ENCODE measurements around the gene TMEM248. TPM values are rescaled to one million over a fixed set of nuclear protein-coding genes. Genes with fewer than 3 reads are reported as not detected.

TMEM248 gene
- total and polyA plus RNA-seq, 2 of the 13 experiments (the other 11 are each of a cell fraction or from before 2014, with no cell fraction given) = 54.3 to 109 TPM

DNA sequence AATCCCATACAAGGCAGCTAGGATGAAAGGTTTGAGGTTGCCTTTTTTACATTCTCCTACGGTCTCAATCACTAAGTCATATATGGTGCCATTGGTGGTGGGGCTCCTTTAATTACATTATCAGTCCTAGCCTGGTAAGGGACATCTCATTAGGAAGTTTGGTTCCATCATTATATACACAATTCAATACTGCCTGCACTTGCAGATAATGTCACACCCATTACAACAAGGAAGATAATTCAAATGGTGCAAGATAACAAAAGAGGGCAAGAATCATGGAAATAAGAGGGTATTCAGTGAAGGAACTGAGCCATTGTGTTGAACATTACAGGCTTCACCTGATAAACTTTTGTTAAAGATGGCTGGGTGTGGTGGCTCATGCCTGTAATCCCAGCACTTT is 1.7 kb upstream of the TMEM248 start:
- DNase-seq (ENCODE audit: low spot score) (no peak), ATAC-seq (no peak), FAIRE-seq (no peak)
- Histone ChIP-seq H3K36me3 (replicated peaks in 1 of 2; ENCODE audit: control insufficient read depth in 1 of 2, insufficient read depth in 2 of 2, low read length in 2 of 2) (no peaks in the 10 kb centered on the region; a peak in 1 of 5 replicates), H3K4me1 (ENCODE audit: insufficient read depth, low read length) (peaks cover 35% of the 10 kb centered on the region), H3K9me3 (ENCODE audit: low read length) (no peaks in the 10 kb centered on the region), H4K20me1 (ENCODE audit: insufficient read depth, low read length) (no peaks in the 10 kb centered on the region), H3K27ac (ENCODE audit: extremely low read length, insufficient read depth, low read length) (no peak overlapping the region), H3K79me2 (ENCODE audit: insufficient read depth, low read length) (peaks cover 30% of the 10 kb centered on the region), H3K4me2 (ENCODE audit: low read depth, low read length) (no peak overlapping the region), H3K9ac (ENCODE audit: insufficient read depth, low read depth, low read length) (no peak overlapping the region), H2AFZ (ENCODE audit: low read length) (no peak overlapping the region), H3K4me3 (replicated peaks in 1 of 3; ENCODE audit: insufficient read depth in 1 of 3, low read depth in 2 of 3, low read length in 3 of 3) (no peak overlapping the region), H3K27me3 (ENCODE audit: control insufficient read depth in 1 of 2, insufficient read depth in 2 of 2, low read length in 2 of 2) (no peaks in the 10 kb centered on the region; a peak in 1 of 5 replicates)
- in situ Hi-C loops (cut with HindIII; ENCODE audit: extremely low pct_ligation_motif_present, low pct_unique_long_range_greater_than_20kb) = no loop called here
- no TSS peak for BruUV-seq (replicated peaks)
- intact Hi-C loops (cut with micrococcal nuclease; ENCODE audit: unreplicated experiment) = no loop called here
- WGBS (ENCODE audit: low lambda C conversion rate) = 94% methylated on average over 1 of the region's 1 CpG
- ChIA-PET POLR2A (no interaction called here), CTCF (ENCODE audit: low intra/inter-chr PET ratio, low total read pairs) (no interaction called here)
- no peak for TF ChIP-seq FOXC1 (CRISPR knock-in tag; IDR thresholded peaks at IDR 0.05; ENCODE audit: borderline replicate concordance)
- TF ChIP-seq SOX13 (IDR thresholded peaks at IDR 0.05) = no peak
- no peak for TF ChIP-seq SOX13 (CRISPR knock-in tag; conservative IDR thresholded peaks at IDR 0.05 in 1 of 2, IDR thresholded peaks at IDR 0.05 in 1 of 2)
- no peak for TF ChIP-seq WIZ (CRISPR knock-in tag; IDR thresholded peaks at IDR 0.05)
- no peak for TF ChIP-seq ZNF253 (CRISPR knock-in tag; IDR thresholded peaks at IDR 0.05; ENCODE audit: borderline replicate concordance)
- TF ChIP-seq, protein P1, sequence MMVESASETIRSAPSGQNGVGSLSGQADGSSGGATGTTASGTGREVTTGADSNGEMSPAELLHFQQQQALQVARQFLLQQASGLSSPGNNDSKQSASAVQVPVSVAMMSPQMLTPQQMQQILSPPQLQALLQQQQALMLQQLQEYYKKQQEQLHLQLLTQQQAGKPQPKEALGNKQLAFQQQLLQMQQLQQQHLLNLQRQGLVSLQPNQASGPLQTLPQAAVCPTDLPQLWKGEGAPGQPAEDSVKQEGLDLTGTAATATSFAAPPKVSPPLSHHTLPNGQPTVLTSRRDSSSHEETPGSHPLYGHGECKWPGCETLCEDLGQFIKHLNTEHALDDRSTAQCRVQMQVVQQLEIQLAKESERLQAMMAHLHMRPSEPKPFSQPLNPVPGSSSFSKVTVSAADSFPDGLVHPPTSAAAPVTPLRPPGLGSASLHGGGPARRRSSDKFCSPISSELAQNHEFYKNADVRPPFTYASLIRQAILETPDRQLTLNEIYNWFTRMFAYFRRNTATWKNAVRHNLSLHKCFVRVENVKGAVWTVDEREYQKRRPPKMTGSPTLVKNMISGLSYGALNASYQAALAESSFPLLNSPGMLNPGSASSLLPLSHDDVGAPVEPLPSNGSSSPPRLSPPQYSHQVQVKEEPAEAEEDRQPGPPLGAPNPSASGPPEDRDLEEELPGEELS (CRISPR knock-in tag; IDR thresholded peaks at IDR 0.05) = no peak
- no peak for TF ChIP-seq NCOA5 (CRISPR knock-in tag; IDR thresholded peaks at IDR 0.05)
- TF ChIP-seq ZNF607 (CRISPR knock-in tag; IDR thresholded peaks at IDR 0.05; ENCODE audit: borderline replicate concordance) = no peak
- no peak for TF ChIP-seq ZNF614 (CRISPR knock-in tag; IDR thresholded peaks at IDR 0.05; ENCODE audit: borderline replicate concordance)
- TF ChIP-seq, protein P2, sequence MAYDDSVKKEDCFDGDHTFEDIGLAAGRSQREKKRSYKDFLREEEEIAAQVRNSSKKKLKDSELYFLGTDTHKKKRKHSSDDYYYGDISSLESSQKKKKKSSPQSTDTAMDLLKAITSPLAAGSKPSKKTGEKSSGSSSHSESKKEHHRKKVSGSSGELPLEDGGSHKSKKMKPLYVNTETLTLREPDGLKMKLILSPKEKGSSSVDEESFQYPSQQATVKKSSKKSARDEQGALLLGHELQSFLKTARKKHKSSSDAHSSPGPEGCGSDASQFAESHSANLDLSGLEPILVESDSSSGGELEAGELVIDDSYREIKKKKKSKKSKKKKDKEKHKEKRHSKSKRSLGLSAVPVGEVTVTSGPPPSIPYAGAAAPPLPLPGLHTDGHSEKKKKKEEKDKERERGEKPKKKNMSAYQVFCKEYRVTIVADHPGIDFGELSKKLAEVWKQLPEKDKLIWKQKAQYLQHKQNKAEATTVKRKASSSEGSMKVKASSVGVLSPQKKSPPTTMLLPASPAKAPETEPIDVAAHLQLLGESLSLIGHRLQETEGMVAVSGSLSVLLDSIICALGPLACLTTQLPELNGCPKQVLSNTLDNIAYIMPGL (CRISPR knock-in tag; IDR thresholded peaks at IDR 0.05; ENCODE audit: borderline replicate concordance in 1 of 2, low read depth in 1 of 2) = no peak
- TF ChIP-seq ZNF207 (IDR thresholded peaks at IDR 0.05; ENCODE audit: borderline replicate concordance) = no peak
- TF ChIP-seq, protein P3, sequence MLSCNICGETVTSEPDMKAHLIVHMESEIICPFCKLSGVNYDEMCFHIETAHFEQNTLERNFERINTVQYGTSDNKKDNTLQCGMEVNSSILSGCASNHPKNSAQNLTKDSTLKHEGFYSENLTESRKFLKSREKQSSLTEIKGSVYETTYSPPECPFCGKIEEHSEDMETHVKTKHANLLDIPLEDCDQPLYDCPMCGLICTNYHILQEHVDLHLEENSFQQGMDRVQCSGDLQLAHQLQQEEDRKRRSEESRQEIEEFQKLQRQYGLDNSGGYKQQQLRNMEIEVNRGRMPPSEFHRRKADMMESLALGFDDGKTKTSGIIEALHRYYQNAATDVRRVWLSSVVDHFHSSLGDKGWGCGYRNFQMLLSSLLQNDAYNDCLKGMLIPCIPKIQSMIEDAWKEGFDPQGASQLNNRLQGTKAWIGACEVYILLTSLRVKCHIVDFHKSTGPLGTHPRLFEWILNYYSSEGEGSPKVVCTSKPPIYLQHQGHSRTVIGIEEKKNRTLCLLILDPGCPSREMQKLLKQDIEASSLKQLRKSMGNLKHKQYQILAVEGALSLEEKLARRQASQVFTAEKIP (CRISPR knock-in tag; IDR thresholded peaks at IDR 0.05; ENCODE audit: borderline replicate concordance) = no peak
- TF ChIP-seq, protein P4, sequence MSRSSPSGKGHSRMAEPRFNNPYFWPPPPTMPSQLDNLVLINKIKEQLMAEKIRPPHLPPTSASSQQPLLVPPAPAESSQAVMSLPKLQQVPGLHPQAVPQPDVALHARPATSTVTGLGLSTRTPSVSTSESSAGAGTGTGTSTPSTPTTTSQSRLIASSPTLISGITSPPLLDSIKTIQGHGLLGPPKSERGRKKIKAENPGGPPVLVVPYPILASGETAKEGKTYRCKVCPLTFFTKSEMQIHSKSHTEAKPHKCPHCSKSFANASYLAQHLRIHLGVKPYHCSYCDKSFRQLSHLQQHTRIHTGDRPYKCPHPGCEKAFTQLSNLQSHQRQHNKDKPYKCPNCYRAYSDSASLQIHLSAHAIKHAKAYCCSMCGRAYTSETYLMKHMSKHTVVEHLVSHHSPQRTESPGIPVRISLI (CRISPR knock-in tag; IDR thresholded peaks at IDR 0.05; ENCODE audit: borderline replicate concordance) = no peak
- TF ChIP-seq MAZ (IDR thresholded peaks at IDR 0.05; ENCODE audit: borderline replicate concordance, low read depth, low read length) = no peak
- no peak for TF ChIP-seq MAZ (CRISPR knock-in tag; IDR thresholded peaks at IDR 0.05; ENCODE audit: low read depth)
- no peak for TF ChIP-seq NFE2 (CRISPR knock-in tag; IDR thresholded peaks at IDR 0.05)
